Activated naive CD4-positive, alpha-beta T cell (primary cell): Measurements from ENCODE around the gene CGREF1.

Experiments used
- DNase-seq, 4 experiments: peaks; one replicate each; lab custom pipeline; 2025; lab: John Stamatoyannopoulos, UW

The CGREF1 gene

DNA sequence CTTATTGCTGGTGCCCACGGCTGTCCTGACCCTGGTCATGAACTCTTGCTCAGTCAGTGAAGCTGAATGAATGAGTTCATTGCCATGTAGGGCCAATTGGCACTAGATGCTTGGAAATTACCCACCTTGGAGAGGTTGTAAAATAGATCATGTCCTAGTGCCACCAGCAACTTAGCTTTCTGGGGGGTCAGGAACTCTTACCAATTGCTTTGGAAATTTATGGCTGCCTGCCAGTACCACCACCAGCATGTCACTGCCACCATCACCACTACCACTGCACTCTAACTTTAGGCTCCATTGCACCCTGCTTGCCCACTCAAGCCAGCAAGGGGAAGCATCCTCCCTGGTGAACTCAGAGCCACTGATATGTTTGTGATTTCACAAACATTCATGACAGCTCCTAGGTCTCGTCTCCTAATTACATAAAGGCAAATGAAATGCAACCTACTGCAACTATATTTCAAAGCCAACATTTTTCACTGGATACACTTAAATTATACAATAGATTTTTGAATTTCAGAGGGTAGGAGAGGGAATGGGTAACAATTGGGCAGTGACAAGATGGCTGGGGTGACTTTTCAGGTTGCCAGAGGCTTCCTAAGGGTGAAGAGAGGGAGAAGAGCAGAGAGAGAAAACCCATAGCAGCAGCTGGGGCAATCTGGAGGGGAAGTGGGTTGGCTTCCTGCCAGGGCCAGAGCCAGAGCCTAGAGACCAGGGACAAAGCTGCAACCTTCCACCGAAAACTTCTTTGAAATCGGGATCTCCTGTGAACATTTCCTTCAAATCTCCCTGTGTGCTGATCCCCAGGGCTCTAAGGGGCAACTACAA is 44.0 kb downstream of the CGREF1 start:
- peak in 2 of 4 experiments; percentile 19 to 56 for DNase-seq

DNA sequence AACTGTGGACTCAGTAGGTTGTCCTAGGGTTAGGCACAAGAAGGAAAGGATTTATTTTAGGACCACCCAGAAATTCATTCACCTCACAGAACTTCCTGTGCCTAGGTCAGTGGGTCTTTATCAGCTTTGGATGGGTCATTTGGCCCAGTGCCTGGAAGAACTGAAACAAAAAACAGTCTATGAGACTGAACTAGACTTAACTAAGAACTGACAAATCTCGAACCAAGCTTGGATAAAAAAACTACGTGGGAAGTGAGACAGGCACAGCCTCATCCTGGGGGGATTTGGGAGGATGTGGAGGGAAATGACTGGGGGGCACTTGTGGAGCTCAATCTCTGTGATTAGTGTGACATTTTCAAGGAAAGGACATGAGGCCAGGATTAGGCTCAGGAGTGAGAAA is 45.1 kb downstream of the CGREF1 start:
- no peak for DNase-seq

DNA sequence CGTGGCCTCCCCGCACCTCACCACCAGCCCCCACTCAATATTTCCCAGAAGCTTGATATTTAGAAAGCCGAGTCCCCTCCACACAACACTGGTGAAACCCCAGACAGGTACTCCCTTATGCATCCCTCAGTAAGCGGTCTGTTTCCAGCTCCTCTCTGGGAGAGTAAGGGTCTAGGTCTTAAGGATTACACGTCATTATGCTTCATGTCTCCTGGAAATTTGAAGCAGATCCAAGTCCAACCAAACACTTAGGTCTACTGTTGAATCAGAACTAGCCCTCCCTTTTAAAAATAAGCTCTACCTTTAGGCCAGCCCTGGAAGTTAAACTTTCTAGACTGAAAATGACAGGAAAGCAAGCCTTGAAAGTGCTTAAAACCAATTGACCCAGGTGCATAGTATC is 46.0 kb downstream of the CGREF1 start:
- no peak for DNase-seq

DNA sequence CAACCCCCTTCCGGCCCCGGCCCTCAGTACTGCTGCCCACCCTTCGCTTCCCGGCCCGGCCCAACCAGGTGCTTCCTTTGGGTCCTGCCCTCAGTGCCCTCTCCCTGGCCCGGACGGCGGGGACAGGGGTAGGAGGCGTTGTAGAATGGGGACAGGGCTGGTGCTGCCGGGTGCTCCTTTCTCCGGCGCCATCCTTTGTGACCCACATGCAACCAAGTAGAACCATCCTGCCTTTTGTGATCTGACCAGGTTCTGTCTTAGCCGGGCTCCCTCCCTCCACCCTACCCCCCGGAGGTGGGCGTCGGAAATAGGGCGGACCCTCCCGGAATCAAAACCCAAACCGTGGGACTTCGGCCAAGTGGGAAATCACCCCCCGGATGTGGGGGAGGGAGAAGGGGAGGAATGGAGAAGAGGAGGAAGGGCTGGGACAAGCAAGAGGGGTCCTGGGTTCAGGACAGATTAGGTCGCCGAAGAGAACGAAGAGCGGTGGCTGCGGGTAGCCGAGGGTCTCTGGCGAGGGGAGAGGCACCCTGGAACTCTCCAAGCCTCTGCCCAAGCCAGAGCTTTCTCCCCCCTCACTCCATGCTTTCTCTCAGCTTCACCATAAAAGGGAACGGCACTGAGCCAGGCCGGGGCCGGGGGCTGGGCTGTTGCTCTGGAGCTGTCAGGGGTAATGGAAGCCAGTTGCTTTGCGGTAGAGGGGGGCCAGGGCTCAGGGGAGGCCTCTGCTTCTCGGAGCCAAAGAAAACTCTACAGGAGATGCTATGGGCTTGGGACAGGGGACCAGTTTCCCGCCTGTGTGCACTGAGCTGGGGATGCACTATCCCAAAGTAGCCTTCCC is 46.7 kb downstream of the CGREF1 start:
- peak in 1 of 4 experiments; percentile 31 for DNase-seq

DNA sequence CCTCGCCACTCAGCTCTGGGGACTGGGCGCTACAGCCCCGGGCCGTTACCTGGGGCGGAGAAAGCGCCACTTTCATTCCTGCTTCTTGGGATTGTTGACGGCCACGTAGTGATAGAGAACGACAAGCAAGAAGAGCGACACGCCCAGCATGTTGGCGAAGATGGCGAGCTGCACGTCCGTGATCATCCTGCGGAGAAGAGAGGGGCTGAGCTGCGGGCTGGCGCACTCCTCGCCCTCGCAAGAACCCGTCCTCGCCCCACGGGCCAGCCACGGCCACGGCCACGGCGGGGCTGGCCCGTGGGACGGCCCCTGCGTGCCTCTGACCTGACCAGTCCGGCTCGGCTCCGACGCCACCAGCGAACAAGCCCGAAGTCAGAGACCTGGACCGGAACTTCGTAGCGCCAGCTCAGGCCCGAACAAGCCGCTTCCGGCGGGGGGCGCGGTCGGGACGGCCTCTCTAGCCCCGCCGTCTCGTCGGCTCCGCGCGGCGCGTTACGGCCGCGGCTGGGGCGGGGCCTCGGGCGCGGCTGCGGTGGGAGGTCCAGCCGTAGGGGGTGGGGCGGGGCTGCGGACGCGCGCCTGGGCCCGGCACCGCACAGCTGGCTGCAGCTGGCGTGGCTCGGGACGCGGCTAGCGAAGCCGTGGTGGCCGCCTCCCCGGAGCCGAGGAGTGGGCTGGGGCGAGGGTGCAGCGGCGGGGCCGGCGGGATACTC is 47.5 kb downstream of the CGREF1 start, which contains the start of gene OST4:
OST4 (minus strand) TSS at position 378 of the 713 bp plus-strand sequence.
- peak; percentile 50 to 88 (median 74) for DNase-seq

DNA sequence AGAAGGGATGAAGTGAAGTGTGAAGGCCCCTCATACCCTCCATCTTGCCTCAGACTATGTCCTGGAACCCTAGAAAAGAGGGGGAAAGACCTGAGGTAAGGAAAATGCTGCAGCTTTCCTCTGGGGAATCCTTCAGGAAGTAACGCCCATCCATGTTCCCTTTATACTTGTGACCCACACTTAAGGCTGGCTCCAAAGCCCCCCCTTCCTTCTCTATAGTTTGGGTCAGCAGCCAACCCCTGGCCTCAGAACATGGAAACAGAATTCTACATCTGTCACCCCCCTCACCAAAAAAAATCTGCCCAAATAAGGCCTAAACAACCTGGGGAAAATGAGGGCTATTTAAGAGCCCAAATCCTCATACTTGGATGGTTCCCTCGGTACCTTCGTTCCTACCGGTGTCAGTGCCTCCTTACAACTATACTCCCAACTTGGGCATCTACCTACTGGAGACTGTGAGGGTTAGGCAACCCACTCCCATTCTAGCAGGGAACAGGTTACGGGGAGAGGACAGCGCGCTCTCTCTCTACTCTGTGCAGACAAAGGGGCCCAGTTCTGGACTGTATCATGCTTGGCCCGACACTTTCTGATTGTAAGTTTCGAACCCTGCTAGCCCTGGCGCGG is 48.2 kb downstream of the CGREF1 start:
- DNase-seq = no peak

DNA sequence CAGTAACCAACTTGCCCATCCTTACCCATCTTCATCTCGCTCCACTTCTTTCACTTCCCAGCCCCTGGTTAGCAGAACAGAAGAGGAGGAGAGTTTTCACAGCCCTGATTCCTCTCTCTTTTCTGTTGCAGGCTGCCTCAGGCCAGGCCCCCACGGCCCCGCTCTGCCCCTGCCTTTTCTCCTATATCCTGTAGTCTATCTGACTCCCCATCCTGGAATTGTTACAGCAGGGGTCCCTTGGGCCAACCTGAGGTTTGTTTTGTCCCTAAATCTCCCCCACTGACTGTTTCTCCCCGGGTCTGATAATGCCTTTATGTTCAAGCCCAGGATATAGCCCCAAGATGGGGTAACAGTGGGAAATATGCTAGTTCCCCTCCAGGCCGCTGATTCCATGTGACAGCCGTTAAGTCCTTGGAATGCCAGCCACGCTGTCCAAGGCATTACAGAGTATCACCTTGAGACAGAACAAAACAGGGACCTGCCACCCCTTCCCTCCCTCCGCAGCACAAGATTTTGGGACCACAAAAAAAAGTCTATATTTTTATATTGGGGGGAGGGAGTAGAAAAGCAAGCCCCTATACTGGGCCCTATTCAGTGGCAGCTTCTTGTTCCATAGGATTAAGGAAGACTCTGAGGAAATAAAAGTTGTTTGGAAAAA is 48.8 kb downstream of the CGREF1 start:
- DNase-seq = no peak

DNA sequence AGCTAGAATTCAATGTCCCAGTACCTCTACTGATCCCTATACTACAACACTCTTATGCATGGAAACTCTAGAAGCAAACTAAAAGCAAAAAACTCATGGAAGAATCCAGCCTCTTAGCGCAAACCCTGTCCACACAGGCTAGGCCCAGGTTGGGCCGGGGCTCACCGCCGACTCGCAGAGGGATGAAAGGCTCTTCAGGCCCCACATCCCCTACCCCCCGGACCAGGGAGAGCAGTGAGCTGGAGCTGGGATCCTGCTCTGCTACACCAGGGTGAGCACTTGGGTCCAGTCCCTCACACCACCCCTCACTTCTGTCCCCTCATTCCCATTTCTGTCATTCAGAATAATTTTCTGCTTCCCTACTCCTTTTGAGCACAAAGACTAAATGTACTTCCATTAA is 49.5 kb downstream of the CGREF1 start:
- no peak for DNase-seq

DNA sequence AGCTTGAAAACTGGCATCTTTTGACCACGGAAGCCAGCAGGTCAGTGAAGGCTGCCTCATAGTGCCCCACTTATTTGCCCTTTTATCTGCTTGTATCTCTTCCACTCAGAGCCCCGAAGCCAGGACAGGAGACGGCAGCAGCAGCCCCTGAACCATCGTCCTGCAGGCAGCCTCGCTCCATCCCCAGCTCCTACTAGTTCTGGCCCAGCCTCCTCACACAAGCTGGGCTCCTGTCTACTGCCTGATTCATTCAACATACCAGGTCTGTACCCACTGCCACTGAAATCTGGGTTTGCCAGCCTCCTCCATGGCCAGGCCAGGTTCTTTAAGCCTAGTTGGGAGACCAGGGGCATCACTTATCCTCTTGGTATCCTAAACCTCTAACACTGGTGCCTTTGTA is 51.5 kb downstream of the CGREF1 start:
- DNase-seq = no peak

DNA sequence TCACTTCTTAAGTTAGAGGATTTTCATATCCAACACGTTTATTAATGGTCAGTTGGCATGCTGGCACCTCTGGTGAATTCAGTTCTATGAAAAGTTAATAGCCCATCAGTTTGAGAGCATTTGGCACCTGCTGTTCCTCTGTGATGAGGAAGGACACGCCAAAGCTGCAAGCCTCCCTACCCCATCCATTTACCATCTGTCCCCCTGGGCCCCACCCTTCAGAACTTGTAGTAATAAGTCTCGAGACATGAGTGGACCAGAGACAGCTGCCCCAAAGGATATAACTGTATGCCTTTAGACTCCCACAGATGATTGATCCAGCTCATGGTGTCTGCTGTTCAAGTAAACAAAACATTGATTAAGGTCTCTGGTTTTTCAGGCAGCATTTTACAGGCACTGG is 53.8 kb downstream of the CGREF1 start:
- DNase-seq = no peak

DNA sequence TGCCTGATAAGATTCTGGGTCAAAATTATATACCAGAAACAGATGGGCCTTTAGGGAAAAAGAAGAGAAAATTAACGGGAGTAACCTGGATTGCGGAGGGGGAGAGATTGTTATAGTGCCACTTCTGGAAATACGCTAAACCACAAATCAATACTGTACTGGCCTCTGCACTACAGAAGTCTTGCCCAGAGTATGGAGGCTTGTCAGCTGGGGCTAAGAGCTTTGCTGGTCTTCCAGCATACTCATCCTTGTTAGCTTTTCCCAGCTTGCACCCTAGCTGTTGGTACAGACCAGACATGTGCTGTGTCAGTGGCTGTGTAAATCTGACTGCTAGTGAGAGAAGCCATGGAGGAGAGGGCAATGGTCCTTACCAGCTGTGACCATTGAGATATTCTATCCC is 58.6 kb downstream of the CGREF1 start:
- no peak for DNase-seq

DNA sequence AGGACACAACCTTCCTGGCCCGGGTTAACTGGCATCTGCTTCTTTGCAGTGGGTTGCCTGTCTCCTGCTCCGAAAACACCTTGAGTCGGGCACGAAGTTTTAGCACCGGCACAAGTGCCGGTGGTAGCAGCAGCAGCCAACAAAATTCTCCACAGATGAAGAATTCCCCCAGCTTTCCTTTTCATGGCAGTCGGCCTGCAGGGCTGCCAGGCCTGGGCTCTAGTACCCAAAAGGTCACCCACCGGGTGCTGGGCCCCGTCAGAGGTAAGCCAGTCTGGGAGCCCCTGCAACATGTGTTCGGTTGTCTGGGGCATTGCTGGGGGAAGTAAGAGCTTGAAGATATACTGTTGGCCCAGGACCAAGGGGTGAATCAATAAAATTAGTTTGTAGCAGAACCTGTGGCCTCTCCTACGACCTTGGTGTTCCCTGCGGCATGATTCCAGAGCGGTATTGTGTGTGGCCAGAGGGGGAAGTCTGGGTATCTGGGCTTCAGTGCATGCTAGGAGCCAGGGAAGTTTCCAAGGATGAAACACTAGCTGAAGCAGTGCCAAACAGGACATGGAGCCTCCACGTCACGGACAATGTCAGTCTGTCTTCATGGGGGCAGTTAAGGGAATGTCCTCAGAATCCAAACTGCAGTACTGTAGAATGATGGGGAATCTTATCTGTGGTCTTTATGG is 59.6 kb downstream of the CGREF1 start:
- no peak for DNase-seq

DNA sequence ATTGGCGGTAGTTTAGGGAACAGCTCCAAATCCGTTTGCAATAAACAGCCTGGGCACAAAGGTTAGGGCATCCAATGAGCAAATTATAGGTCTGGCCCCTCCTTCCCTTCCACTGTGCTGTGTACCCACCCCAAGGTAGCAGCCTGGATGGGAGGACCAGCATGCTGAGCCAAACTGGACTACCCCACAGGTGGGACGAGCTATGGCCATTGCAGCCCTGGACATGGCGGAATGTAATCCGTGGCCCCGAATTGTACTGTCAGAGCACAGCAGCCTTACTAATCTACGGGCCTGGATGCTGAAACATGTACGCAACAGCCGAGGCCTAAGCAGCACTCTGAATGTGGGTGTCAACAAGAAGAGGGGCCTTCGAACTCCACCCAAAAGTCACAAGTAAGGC is 60.7 kb downstream of the CGREF1 start:
- DNase-seq = no peak

DNA sequence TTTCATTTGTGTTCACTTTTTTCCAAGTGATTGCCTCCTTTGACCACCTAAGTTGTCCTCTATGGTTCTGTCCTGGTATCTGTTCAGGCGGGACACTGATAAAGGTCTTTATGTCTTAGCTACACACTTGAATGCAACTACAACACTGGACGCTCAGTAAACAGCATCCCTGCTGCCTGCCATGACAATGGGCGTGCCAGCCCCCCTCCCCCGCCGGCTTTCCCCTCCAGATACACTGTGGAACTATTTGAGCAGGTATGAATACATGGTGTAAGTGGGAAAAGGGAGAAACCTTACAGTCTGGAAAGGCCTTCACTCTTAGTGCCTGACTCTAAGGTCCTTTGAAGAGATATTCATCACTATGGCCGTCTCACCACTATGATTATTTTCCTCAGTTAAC is 61.7 kb downstream of the CGREF1 start:
- DNase-seq = no peak

DNA sequence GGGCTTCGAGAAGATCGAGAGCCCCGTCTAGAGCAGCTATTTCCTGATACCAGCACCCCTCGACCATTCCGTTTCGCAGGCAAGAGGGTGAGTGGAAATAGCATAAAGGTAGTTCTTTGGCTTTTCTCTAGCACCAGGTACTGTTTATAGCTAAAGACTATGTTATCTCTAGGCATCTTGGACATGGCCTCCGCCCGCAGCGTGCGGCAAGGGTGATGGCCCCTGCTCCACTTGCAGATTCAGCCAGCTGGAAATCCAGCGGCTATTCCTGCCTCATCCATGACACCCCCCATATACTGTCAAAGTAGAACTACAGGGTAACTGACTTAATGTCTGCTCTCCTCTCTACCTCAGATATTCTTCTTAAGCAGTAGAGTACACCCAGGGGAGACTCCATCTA is 64.2 kb downstream of the CGREF1 start:
- no peak for DNase-seq

DNA sequence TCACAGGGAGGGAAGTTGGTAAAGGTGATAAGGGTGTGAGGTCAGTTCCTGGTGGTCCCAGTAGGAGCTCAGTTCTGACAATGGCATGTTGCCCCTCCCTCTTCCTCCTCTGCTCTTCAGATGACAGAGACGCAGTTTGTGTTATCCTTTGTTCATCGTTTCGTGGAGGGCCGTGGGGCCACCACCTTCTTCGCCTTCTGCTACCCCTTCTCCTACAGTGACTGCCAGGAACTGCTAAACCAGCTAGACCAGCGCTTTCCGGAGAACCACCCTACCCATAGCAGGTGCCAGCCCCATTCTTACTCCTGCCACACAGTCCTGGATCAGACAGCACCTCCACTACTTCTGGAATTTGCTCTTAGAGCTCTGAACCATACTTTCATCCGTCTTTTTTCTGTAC is 65.2 kb downstream of the CGREF1 start:
- no peak for DNase-seq

DNA sequence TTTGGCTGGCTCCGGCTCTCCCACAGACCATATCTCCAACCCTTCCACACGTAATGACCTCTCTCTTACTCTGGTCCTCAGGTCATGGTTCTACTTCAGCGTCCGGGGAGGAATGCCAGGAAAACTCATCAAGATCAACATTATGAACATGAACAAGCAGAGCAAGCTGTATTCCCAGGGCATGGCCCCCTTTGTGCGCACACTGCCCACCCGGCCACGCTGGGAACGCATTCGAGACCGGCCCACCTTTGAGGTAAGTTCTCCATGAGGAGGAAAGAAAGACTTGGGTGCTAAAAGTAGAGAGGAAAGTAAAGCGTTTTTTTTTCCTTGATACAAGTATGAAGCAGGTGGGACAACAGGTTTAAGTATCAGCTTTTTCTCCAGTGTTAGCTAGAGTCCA is 65.6 kb downstream of the CGREF1 start:
- DNase-seq = no peak

DNA sequence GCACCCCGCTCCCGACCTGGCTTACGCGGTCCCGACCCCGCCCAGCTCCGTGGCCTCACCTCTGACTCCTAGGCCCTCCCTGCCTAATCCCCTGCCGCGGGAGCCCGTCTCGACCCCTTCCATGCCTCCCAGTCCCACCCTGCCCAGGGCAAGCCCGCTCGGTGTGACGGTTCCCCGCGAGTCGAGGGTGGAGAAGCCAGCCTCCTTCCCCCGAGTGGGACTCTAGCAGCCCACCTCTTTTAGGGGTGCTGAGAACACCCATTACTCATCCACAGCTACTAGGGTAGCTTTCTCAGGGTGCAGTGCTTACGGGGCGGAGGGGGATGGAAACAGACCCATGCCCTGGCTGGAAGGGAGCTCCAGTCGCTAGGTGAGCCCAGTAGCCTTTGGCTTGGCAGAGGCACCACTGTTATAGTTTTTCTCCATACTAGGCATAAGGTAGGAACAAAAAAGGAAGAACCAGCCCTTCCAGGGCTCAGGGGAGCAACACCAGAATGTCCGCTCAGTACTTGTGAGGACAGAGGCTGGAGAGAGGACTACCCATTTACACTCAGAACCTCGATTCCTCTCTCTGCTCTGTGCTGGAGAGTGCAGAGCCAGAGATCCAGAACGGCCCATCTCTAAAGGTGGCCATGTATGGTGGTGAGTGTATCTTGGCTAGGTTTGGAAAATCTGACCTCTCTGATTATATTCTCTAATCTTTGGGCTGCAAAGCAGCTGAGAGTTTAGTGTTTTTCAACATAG is 66.9 kb downstream of the CGREF1 start:
- peak in 3 of 4 experiments; percentile 38 to 61 (median 49) for DNase-seq

DNA sequence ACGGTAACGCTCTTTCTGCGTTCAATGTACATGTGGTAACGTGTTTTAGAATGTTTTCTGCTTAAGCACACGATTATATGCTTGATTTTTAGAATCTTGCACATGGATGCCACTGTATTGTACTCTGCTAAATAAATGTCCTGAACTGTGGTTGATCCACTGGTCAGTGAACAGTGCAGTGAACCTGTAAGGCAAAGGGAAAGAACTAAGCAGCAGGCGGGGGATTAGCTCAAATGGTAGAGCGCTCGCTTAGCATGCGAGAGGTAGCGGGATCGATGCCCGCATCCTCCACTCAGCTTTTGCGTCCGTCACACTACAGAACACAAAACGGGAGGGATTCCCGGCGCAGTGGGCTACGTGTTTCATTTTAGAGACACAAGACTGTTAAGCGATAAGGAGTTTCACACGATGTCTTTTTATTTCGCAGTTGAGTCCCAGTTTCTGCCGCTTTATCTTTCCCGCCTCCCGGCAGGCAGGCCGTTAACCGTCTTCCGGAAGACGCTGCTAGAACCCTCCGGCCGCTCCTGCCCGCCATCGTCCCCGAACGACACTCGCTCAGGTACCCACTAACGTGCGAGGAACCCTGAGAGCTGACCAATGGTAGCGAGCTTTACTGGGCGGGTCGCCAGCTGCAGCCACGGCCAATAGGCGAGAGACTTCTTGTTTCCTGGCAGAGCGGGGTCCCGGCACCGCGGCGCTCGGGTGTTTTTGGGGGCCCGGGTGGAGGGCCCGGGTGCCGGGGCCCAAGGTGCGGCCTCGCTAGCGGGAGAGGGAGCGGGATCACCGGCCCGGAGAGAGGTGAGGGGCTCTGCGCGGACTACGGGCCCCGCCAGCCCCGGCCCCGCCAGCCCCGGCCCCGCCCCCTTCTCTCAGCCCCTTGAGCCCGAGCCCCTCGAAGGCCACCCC is 67.7 kb downstream of the CGREF1 start, which contains the start of gene AGBL5:
AGBL5 (plus strand) TSS at position 673 of the 906 bp plus-strand sequence. CDS start 1,291 bp downstream, outside the sequence.
- peak; percentile 88 to 94 (median 92) for DNase-seq
